Stomach (tissue), 4 donors: ENCODE data around the gene RNASE7.

Experiments
- CTCF ChIP-seq, 7 experiments: fragments of 450-650 bp in 4 of 7; fragments of 200-600 bp in 3 of 7; sonication (generic) in 3 of 7; IDR thresholded peaks; one replicate each; pipeline ENCODE4 v1.5.1; 2016 to 2019; ENCODE audit warnings: antibody characterized with exemption in 7 of 7, control low read depth in 2 of 7, mild to moderate bottlenecking in 1 of 7
- EP300 ChIP-seq: sonication (generic); formaldehyde crosslinking; IDR thresholded peaks from one replicate; pipeline ENCODE4 v1.6.1; 2017; ENCODE audit warnings: antibody characterized with exemption
- POLR2A ChIP-seq, 4 donors: fragments of 450-650 bp; IDR thresholded peaks; one replicate each; pipeline ENCODE4 v1.6.1; 2016; ENCODE audit warnings: antibody characterized with exemption in 4 of 4, control low read depth in 2 of 4, mild to moderate bottlenecking in 1 of 4, moderate library complexity in 1 of 4

GRCh38 chr14:20997564-20997963 lies 44.6 kb upstream of the RNASE7 start:
- no peak for TF ChIP-seq CTCF (IDR thresholded peaks at IDR 0.05)
- no peak for TF ChIP-seq POLR2A (IDR thresholded peaks at IDR 0.05)
- TF ChIP-seq EP300, result no peak
